Endothelial cell (in vitro differentiated cells): ENCODE data around the gene CRIP1. TPM values are rescaled to one million over a fixed set of nuclear protein-coding genes. Genes with fewer than 3 reads are reported as not detected.

ENCODE experiments used
- DNase-seq: peaks from one replicate; pipeline ENCODE4 v3.0.0; 2021; ENCODE audit warnings: low spot score
- H3K27ac Mint-ChIP-seq: one replicate; pipeline ENCODE4 v1.8.0; 2021; ENCODE audit warnings: mixed read lengths, inconsistent platforms; ENCODE audit not compliant: unreplicated experiment
- H3K27me3 Mint-ChIP-seq: one replicate; pipeline ENCODE4 v1.8.0; 2021; ENCODE audit warnings: mild to moderate bottlenecking, moderate library complexity, mixed read lengths, inconsistent platforms; ENCODE audit not compliant: unreplicated experiment
- H3K36me3 Mint-ChIP-seq: one replicate; pipeline ENCODE4 v1.8.0; 2021; ENCODE audit warnings: mild to moderate bottlenecking, low read depth, mixed read lengths, inconsistent platforms; ENCODE audit not compliant: unreplicated experiment
- H3K4me1 Mint-ChIP-seq: one replicate; pipeline ENCODE4 v1.8.0; 2021; ENCODE audit warnings: mild to moderate bottlenecking, mixed read lengths, inconsistent platforms; ENCODE audit not compliant: unreplicated experiment
- H3K4me3 Mint-ChIP-seq: one replicate; pipeline ENCODE4 v1.8.0; 2021; ENCODE audit warnings: mild to moderate bottlenecking, mixed read lengths, inconsistent platforms; ENCODE audit not compliant: unreplicated experiment
- H3K9me3 Mint-ChIP-seq: one replicate; pipeline ENCODE4 v1.8.0; 2021; ENCODE audit warnings: mixed read lengths, inconsistent platforms; ENCODE audit not compliant: unreplicated experiment
- total RNA-seq: library from RNA; stranded (reverse); fragmentation: NEBNext Ultra II Directional; extraction: Animal tissue kit (Norgen Biotek cat#: 25700); gene quantifications from one replicate; pipeline ENCODE4 v1.2.1, GENCODE V29; 2021; ENCODE audit not compliant: unreplicated experiment
- TF ChIP-seq, protein P1 (sequence below): fragments of 200-600 bp; sonication (generic); IDR thresholded peaks from one replicate; pipeline ENCODE4 v1.5.0; 2021; ENCODE audit warnings: antibody characterized with exemption; ENCODE audit not compliant: unreplicated experiment

Gene CRIP1
- total RNA-seq, 1 donor from 2014 or later: 2.5 TPM

DNA sequence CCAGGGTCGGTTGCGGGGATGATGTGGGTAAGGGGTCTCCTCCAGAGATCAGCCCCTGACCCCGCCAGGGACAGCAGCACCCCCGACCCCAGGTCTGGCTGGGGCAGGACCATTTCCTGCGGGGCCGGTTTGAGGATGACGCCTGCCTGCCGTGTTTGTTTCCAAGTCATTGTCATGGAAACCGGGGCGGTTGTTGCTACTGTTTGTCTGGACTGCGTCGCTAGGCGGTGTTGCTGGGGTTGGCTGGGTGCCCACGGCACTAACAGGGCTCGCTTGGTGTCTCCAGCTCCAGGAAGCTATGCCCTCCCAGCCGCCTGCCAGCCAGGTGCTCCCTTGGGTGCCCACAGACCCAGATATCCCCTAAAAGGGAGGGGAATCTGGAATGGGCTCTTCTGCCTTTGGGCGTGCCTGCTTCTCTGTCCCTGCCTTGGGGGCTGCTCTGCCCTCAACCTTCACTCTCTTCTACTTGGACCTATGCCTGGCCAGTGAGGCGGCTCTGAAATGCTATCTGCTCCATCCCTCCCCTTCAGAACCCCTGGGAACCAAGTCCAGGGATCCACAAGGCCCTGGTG lies 4.7 kb upstream of the CRIP1 start:
- Mint-ChIP-seq H3K9me3 (no peaks in the 10 kb centered on the region), H3K27me3 (peaks cover 37% of the 10 kb centered on the region), H3K4me1 (peaks cover 19% of the 10 kb centered on the region), H3K27ac (peak overlapping the region; percentile 95), H3K36me3 (peaks cover 7% of the 10 kb centered on the region), H3K4me3 (peak overlapping the region; percentile 73)
- TF ChIP-seq, protein P1, sequence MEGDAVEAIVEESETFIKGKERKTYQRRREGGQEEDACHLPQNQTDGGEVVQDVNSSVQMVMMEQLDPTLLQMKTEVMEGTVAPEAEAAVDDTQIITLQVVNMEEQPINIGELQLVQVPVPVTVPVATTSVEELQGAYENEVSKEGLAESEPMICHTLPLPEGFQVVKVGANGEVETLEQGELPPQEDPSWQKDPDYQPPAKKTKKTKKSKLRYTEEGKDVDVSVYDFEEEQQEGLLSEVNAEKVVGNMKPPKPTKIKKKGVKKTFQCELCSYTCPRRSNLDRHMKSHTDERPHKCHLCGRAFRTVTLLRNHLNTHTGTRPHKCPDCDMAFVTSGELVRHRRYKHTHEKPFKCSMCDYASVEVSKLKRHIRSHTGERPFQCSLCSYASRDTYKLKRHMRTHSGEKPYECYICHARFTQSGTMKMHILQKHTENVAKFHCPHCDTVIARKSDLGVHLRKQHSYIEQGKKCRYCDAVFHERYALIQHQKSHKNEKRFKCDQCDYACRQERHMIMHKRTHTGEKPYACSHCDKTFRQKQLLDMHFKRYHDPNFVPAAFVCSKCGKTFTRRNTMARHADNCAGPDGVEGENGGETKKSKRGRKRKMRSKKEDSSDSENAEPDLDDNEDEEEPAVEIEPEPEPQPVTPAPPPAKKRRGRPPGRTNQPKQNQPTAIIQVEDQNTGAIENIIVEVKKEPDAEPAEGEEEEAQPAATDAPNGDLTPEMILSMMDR: peak; percentile 10
- DNase-seq: peak; percentile 87

GRCh38 chr14:105482486-105483110 lies 4.1 kb upstream of the CRIP1 start:
- Mint-ChIP-seq H3K27me3 (peaks cover 33% of the 10 kb centered on the region), H3K4me1 (peaks cover 13% of the 10 kb centered on the region), H3K9me3 (no peaks in the 10 kb centered on the region), H3K36me3 (peaks cover 7% of the 10 kb centered on the region), H3K27ac (peak overlapping the region; percentile 95), H3K4me3 (peak overlapping the region; percentile 73)
- DNase-seq: no peak
- TF ChIP-seq, protein P1: no peak

GRCh38 chr14:105483300-105484068 lies 3.2 kb upstream of the CRIP1 start:
- Mint-ChIP-seq H3K4me1 (peaks cover 12% of the 10 kb centered on the region), H3K27me3 (peaks cover 39% of the 10 kb centered on the region), H3K27ac (no peak overlapping the region), H3K9me3 (no peaks in the 10 kb centered on the region), H3K36me3 (peaks cover 7% of the 10 kb centered on the region), H3K4me3 (no peak overlapping the region)
- no peak for DNase-seq
- TF ChIP-seq, protein P1: no peak

GRCh38 chr14:105484069-105484996 lies 2.4 kb upstream of the CRIP1 start:
- Mint-ChIP-seq H3K9me3 (no peaks in the 10 kb centered on the region), H3K27me3 (peaks cover 38% of the 10 kb centered on the region), H3K4me1 (peaks cover 12% of the 10 kb centered on the region), H3K36me3 (peaks cover 7% of the 10 kb centered on the region), H3K4me3 (peak overlapping the region; percentile 77), H3K27ac (peak overlapping the region; percentile 65)
- no peak for DNase-seq
- TF ChIP-seq, protein P1: no peak
